LNCAP (cell line): ENCODE measurements around the gene RCC2.

Experiments
- CTCF ChIP-seq: fragments of 450-650 bp; IDR thresholded peaks from 2 replicates; pipeline ENCODE4 v1.5.1; 2017; ENCODE audit warnings: mild to moderate bottlenecking

RCC2 gene

GRCh38 chr1:17439250-17440073, at the start of gene RCC2:
Gene RCC2, minus strand, starts transcription at chr1:17439677. Its CDS starts 1,163 bp downstream, at chr1:17438514.
- TF ChIP-seq CTCF, result peak; percentile 43

- TF ChIP-seq CTCF, result no peak
Observed at GRCh38 chr1:17486242-17486641, 46.8 kb upstream of the RCC2 start.

GRCh38 chr1:17485281-17485680, 45.8 kb upstream of the RCC2 start:
- no peak for TF ChIP-seq CTCF

- no peak for TF ChIP-seq CTCF
Observed at GRCh38 chr1:17480846-17481245, 41.4 kb upstream of the RCC2 start.

- no peak for TF ChIP-seq CTCF
Observed at GRCh38 chr1:17475752-17476151, 36.3 kb upstream of the RCC2 start.

GRCh38 chr1:17472814-17473213, 33.3 kb upstream of the RCC2 start:
- no peak for TF ChIP-seq CTCF

- no peak for TF ChIP-seq CTCF
Observed at GRCh38 chr1:17471393-17471792, 31.9 kb upstream of the RCC2 start.
